ENCODE measurements around the gene ERFL. TPM values are rescaled to one million over a fixed set of nuclear protein-coding genes. Genes with fewer than 3 reads are reported as not detected.

ERFL gene
- total and polyA plus RNA-seq, 2 donors (not counting 1 experiment from before 2014, with no cell fraction given): 2.3 to 5.5 TPM

DNA sequence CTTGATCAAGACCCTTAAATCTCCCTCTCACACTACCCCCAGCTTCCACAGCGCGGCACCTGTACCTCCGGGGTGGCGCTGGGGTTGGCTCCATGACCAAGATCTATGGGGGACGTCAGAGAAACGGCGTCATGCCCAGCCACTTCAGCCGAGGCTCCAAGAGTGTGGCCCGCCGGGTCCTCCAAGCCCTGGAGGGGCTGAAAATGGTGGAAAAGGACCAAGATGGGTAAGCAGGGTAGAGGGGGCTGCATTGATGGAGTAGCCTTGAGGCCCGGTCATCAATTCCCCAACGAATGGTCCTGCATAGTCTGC lies 59.3 kb downstream of the ERFL start:
- ATAC-seq (ENCODE audit: low read depth) (no peak), DNase-seq (no peak)
- peaks cover 0 to 67% of the 10 kb centered on the region in 2 experiments for H3K36me3 ChIP-seq (replicated peaks in 1 of 2; ENCODE audit: control extremely low read depth in 1 of 2, control insufficient read depth in 1 of 2, extremely low read depth in 1 of 2, insufficient read depth in 2 of 2, low read length in 1 of 2)
- Mint-ChIP-seq H3K4me3 (no peak overlapping the region), H3K27me3 (no peaks in the 10 kb centered on the region), H3K9me3 (ENCODE audit: insufficient read depth) (no peaks in the 10 kb centered on the region), H3K27ac (peak overlapping the region; percentile 76), H3K4me1 (peaks cover 70% of the 10 kb centered on the region)
- ChIA-PET POLR2A (interaction anchor here (0.6 kb wide), 1 partner anchor 13 kb away, joined by 6 read pairs; no protein-coding TSS in a partner anchor), CTCF (interaction anchor here (1.4 to 17.0 kb wide), 3 partner anchors 10 to 79 kb away, joined by 5 to 331 read pairs (median 7); no protein-coding TSS in a partner anchor)
- H2AFZ ChIP-seq (ENCODE audit: insufficient read depth, low read depth, low read length, poor library complexity, severe bottlenecking): no peak overlapping the region
- WGBS (ENCODE audit: insufficient coverage): 100% methylated on average over 8 of the region's 12 CpGs
- no peaks in the 10 kb centered on the region for H3K9me3 ChIP-seq (ENCODE audit: control extremely low read depth in 1 of 3, control insufficient read depth in 2 of 3, insufficient read depth in 1 of 3, low read length in 2 of 3)
- H3K79me2 ChIP-seq (ENCODE audit: control insufficient read depth, insufficient read depth, low read length): peaks cover 58% of the 10 kb centered on the region
- H3K4me3 ChIP-seq (ENCODE audit: control extremely low read depth in 1 of 5, extremely low read depth in 1 of 5, insufficient read depth in 1 of 5, low read depth in 2 of 5, low read length in 4 of 5): no peak overlapping the region
- H4K20me1 ChIP-seq (ENCODE audit: control insufficient read depth, insufficient read depth, low read length, poor library complexity, severe bottlenecking): peaks cover 64% of the 10 kb centered on the region
- TF ChIP-seq EZH2 (IDR thresholded peaks at IDR 0.05; ENCODE audit: borderline replicate concordance, insufficient read depth, low read depth, low read length, poor library complexity, severe bottlenecking): no peak
- TF ChIP-seq, protein P1, sequence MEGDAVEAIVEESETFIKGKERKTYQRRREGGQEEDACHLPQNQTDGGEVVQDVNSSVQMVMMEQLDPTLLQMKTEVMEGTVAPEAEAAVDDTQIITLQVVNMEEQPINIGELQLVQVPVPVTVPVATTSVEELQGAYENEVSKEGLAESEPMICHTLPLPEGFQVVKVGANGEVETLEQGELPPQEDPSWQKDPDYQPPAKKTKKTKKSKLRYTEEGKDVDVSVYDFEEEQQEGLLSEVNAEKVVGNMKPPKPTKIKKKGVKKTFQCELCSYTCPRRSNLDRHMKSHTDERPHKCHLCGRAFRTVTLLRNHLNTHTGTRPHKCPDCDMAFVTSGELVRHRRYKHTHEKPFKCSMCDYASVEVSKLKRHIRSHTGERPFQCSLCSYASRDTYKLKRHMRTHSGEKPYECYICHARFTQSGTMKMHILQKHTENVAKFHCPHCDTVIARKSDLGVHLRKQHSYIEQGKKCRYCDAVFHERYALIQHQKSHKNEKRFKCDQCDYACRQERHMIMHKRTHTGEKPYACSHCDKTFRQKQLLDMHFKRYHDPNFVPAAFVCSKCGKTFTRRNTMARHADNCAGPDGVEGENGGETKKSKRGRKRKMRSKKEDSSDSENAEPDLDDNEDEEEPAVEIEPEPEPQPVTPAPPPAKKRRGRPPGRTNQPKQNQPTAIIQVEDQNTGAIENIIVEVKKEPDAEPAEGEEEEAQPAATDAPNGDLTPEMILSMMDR (IDR thresholded peaks at IDR 0.05): no peak
- H3K27ac ChIP-seq (ENCODE audit: low read length in 2 of 2): peak overlapping the region in 1 of 2 donors; percentile 96
- no peaks in the 10 kb centered on the region for H3K27me3 ChIP-seq (replicated peaks in 1 of 4; ENCODE audit: control extremely low read depth in 1 of 4, control insufficient read depth in 3 of 4, insufficient read depth in 4 of 4, low read length in 3 of 4)
- H3K9ac ChIP-seq (ENCODE audit: low read length): no peak overlapping the region
- H3K4me1 ChIP-seq (ENCODE audit: control insufficient read depth in 2 of 2, insufficient read depth in 2 of 2, low read length in 2 of 2): peaks cover 50 to 88% of the 10 kb centered on the region in 2 donors
- no peak overlapping the region for H3K4me2 ChIP-seq (replicated peaks; ENCODE audit: low read depth, low read length, poor library complexity, severe bottlenecking)
- intact Hi-C loops (cut with micrococcal nuclease): no loop called here

DNA sequence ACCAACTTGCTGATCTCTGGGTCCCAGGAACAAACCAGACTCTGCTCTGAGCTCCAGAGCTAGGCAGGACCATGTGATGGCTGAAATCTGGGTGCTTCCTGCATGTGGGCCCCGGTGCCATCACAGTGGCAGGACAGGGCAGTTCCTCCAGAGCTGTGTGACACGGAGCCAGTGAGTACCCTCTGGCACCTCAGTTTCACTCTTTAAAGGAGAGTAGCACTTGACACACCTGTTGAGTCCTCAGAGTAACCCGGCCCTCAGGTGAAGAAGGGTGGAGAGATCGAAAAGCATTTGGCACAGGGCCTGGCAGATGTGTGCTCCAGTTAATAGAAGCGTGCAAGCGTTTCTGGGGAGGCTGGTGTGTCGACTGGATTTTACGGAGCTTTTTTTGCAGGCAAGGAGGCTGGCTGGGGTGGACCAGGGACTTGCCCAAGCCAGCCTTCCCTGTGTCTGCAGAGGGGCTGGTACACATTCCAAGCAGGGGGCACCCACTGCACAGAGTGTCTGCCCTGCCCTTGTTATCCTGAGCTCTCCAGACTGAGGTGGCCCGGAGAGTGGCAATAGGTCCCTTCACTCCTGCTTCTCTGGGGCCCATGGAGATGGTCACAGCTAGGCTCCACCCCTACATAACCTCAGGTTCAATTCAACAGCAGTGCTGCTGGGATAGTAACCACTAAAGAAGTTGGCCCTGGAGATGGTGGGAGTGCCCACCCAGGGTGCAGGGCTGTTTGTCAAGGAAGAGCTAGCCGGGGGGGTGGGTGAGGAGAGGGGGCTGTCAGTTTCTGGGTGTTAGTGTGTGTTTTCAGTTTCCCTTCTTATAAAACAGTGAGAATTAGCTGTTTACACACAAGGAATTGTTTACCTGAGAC lies 59.9 kb downstream of the ERFL start:
- Histone ChIP-seq H3K36me3 (replicated peaks in 1 of 2; ENCODE audit: control extremely low read depth in 1 of 2, control insufficient read depth in 1 of 2, extremely low read depth in 1 of 2, insufficient read depth in 2 of 2, low read length in 1 of 2) (peaks cover 2 to 73% of the 10 kb centered on the region in 2 experiments), H3K27me3 (replicated peaks in 1 of 4; ENCODE audit: control extremely low read depth in 1 of 4, control insufficient read depth in 3 of 4, insufficient read depth in 4 of 4, low read length in 3 of 4) (no peaks in the 10 kb centered on the region), H3K4me2 (replicated peaks; ENCODE audit: low read depth, low read length, poor library complexity, severe bottlenecking) (no peak overlapping the region), H3K4me3 (ENCODE audit: control extremely low read depth in 1 of 5, extremely low read depth in 1 of 5, insufficient read depth in 1 of 5, low read depth in 2 of 5, low read length in 4 of 5) (no peak overlapping the region), H3K9ac (ENCODE audit: low read length) (no peak overlapping the region), H3K9me3 (ENCODE audit: control extremely low read depth in 1 of 3, control insufficient read depth in 2 of 3, insufficient read depth in 1 of 3, low read length in 2 of 3) (no peaks in the 10 kb centered on the region), H3K79me2 (ENCODE audit: control insufficient read depth, insufficient read depth, low read length) (peaks cover 58% of the 10 kb centered on the region), H4K20me1 (ENCODE audit: control insufficient read depth, insufficient read depth, low read length, poor library complexity, severe bottlenecking) (peaks cover 70% of the 10 kb centered on the region), H2AFZ (ENCODE audit: insufficient read depth, low read depth, low read length, poor library complexity, severe bottlenecking) (no peak overlapping the region), H3K27ac (ENCODE audit: low read length in 2 of 2) (peak overlapping the region in 1 of 2 donors; percentile 96), H3K4me1 (ENCODE audit: control insufficient read depth in 2 of 2, insufficient read depth in 2 of 2, low read length in 2 of 2) (peaks cover 46 to 88% of the 10 kb centered on the region in 2 donors)
- DNase-seq (no peak), ATAC-seq (ENCODE audit: low read depth) (no peak)
- no peaks in the 10 kb centered on the region for H3K27me3 Mint-ChIP-seq
- H3K4me3 Mint-ChIP-seq: no peak overlapping the region
- H3K27ac Mint-ChIP-seq: peak overlapping the region; percentile 89
- ChIA-PET POLR2A (interaction anchor here (0.6 kb wide), 1 partner anchor 14 kb away, joined by 6 read pairs; no protein-coding TSS in a partner anchor), CTCF (interaction anchor here (1.4 to 17.0 kb wide), 4 partner anchors 9 to 80 kb away, joined by 5 to 331 read pairs (median 12); no protein-coding TSS in a partner anchor)
- 91% methylated on average over 9 of the region's 10 CpGs for WGBS (ENCODE audit: insufficient coverage)
- TF ChIP-seq EZH2 (IDR thresholded peaks at IDR 0.05; ENCODE audit: borderline replicate concordance, insufficient read depth, low read depth, low read length, poor library complexity, severe bottlenecking): no peak
- TF ChIP-seq, protein P1 (IDR thresholded peaks at IDR 0.05): no peak
- peaks cover 69% of the 10 kb centered on the region for H3K4me1 Mint-ChIP-seq
- H3K9me3 Mint-ChIP-seq (ENCODE audit: insufficient read depth): no peaks in the 10 kb centered on the region
- intact Hi-C loops (cut with micrococcal nuclease): no loop called here
